Dedifferentiated amniotic fluid mesenchymal stem cell (primary cell): ENCODE measurements around the gene SIGLEC9.
A peak's percentile ranks its signal among the peaks of the same experiment; 100 is the strongest.

Source experiments
- DNase-seq: peaks from one replicate; pipeline ENCODE4 v3.0.0-alpha.2; 2016; ENCODE audit errors: extremely low spot score

The SIGLEC9 gene

GRCh38 chr19:51145916-51146493 is 21.3 kb downstream of the SIGLEC9 start:
- no peak for DNase-seq

GRCh38 chr19:51146751-51147150 is 22.0 kb downstream of the SIGLEC9 start:
- DNase-seq = no peak

- no peak for DNase-seq
Measured at GRCh38 chr19:51147663-51148062, 23.0 kb downstream of the SIGLEC9 start.

GRCh38 chr19:51148580-51148979 is 23.9 kb downstream of the SIGLEC9 start:
- no peak for DNase-seq

- no peak for DNase-seq
Measured at GRCh38 chr19:51150627-51151026, 25.9 kb downstream of the SIGLEC9 start.

GRCh38 chr19:51156710-51157109 is 32.0 kb downstream of the SIGLEC9 start:
- DNase-seq = no peak

GRCh38 chr19:51157265-51157664 is 32.6 kb downstream of the SIGLEC9 start:
- no peak for DNase-seq

GRCh38 chr19:51158474-51159129 is 33.9 kb downstream of the SIGLEC9 start:
- DNase-seq = no peak

GRCh38 chr19:51159656-51160055 is 35.0 kb downstream of the SIGLEC9 start:
- DNase-seq = no peak

- no peak for DNase-seq
Measured at GRCh38 chr19:51161266-51161665, 36.6 kb downstream of the SIGLEC9 start.

- DNase-seq = no peak
Measured at GRCh38 chr19:51161867-51162496, 37.3 kb downstream of the SIGLEC9 start.

GRCh38 chr19:51163257-51163656 is 38.6 kb downstream of the SIGLEC9 start:
- DNase-seq = no peak

GRCh38 chr19:51164215-51164614 is 39.5 kb downstream of the SIGLEC9 start:
- DNase-seq = no peak

GRCh38 chr19:51166846-51167490 is 42.3 kb downstream of the SIGLEC9 start:
- no peak for DNase-seq

- DNase-seq = no peak
Measured at GRCh38 chr19:51168564-51169282, 44.0 kb downstream of the SIGLEC9 start.

GRCh38 chr19:51169283-51169918 is 44.7 kb downstream of the SIGLEC9 start:
- DNase-seq = peak; percentile 19

GRCh38 chr19:51172223-51172622 is 47.5 kb downstream of the SIGLEC9 start:
- DNase-seq = no peak

- no peak for DNase-seq
Measured at GRCh38 chr19:51173681-51174080, 49.0 kb downstream of the SIGLEC9 start.

GRCh38 chr19:51179256-51179655 is 54.5 kb downstream of the SIGLEC9 start:
- no peak for DNase-seq
